Ramos (cell line): ENCODE measurements around the gene ZNF597.
"Not testable (repeated sequence)": the region's sequence is repeated elsewhere in the genome, so short reads cannot be mapped to it uniquely, and the experiment has no call there.

ENCODE experiments used
- in situ Hi-C: fragments of 300-500 bp; cut with MboI; formaldehyde crosslinking; loops from one replicate; pipeline ENCODE4 v1.14.3; 2022; ENCODE audit warnings: low sequenced_read_pairs; ENCODE audit not compliant: unreplicated experiment

The ZNF597 gene

GRCh38 chr16:3476409-3476808, 33.1 kb upstream of the ZNF597 start:
- in situ Hi-C loops: no loop called here

- in situ Hi-C loops: no loop called here
Observed at GRCh38 chr16:3475604-3476375, 32.5 kb upstream of the ZNF597 start.

- in situ Hi-C loops: not testable (repeated sequence)
Observed at GRCh38 chr16:3474870-3475269, 31.6 kb upstream of the ZNF597 start.

- in situ Hi-C loops: no loop called here
Observed at GRCh38 chr16:3474136-3474779, 31.0 kb upstream of the ZNF597 start.

- in situ Hi-C loops: not testable (repeated sequence)
Observed at GRCh38 chr16:3473596-3473943, 30.3 kb upstream of the ZNF597 start.

GRCh38 chr16:3472878-3473595, 29.7 kb upstream of the ZNF597 start:
- in situ Hi-C loops: no loop called here

GRCh38 chr16:3471518-3472176, 28.3 kb upstream of the ZNF597 start:
- in situ Hi-C loops: no loop called here

GRCh38 chr16:3470723-3471122, 27.4 kb upstream of the ZNF597 start:
- in situ Hi-C loops: no loop called here

GRCh38 chr16:3469736-3470135, 26.4 kb upstream of the ZNF597 start:
- in situ Hi-C loops: no loop called here

- in situ Hi-C loops: no loop called here
Observed at GRCh38 chr16:3468501-3468900, 25.2 kb upstream of the ZNF597 start.

- in situ Hi-C loops: no loop called here
Observed at GRCh38 chr16:3467921-3468320, 24.6 kb upstream of the ZNF597 start.

GRCh38 chr16:3467182-3467581, 23.9 kb upstream of the ZNF597 start:
- in situ Hi-C loops: no loop called here

- in situ Hi-C loops: no loop called here
Observed at GRCh38 chr16:3465911-3466584, 22.7 kb upstream of the ZNF597 start.

GRCh38 chr16:3465301-3465700, 22.0 kb upstream of the ZNF597 start:
- in situ Hi-C loops: no loop called here

- in situ Hi-C loops: no loop called here
Observed at GRCh38 chr16:3461151-3461550, 17.8 kb upstream of the ZNF597 start.

GRCh38 chr16:3460585-3460984, 17.3 kb upstream of the ZNF597 start:
- in situ Hi-C loops: no loop called here

GRCh38 chr16:3460121-3460520, 16.8 kb upstream of the ZNF597 start:
- in situ Hi-C loops: no loop called here

- in situ Hi-C loops: no loop called here
Observed at GRCh38 chr16:3459401-3460090, 16.2 kb upstream of the ZNF597 start.

- in situ Hi-C loops: no loop called here
Observed at GRCh38 chr16:3458852-3459361, 15.6 kb upstream of the ZNF597 start.
